OCI-LY1 (cell line): ENCODE measurements around the gene ELMO1.

Source experiments
- H2AFZ ChIP-seq: fragments of 200-600 bp; sonication (generic), shearing (Covaris generic); 2 replicates; pipeline ENCODE4 v1.6.0; 2014; ENCODE audit warnings: antibody characterized with exemption, mild to moderate bottlenecking, low read length
- H3F3A ChIP-seq: fragments of 200-600 bp; sonication (generic), shearing (Covaris generic); 2 replicates; pipeline ENCODE4 v1.6.0; 2014; ENCODE audit warnings: mild to moderate bottlenecking, antibody characterized with exemption, low read length, moderate library complexity; ENCODE audit not compliant: insufficient read depth
- H3K27ac ChIP-seq: fragments of 200-600 bp; sonication (generic); 2 replicates; pipeline ENCODE4 v1.5.1; 2014; ENCODE audit warnings: low read length, mixed run types, mild to moderate bottlenecking, low read depth; ENCODE audit not compliant: poor library complexity, severe bottlenecking
- H3K27me3 ChIP-seq: fragments of 200-600 bp; sonication (generic); 2 replicates; pipeline ENCODE4 v1.6.0; 2014; ENCODE audit warnings: antibody characterized with exemption, mild to moderate bottlenecking, low read length, moderate library complexity; ENCODE audit not compliant: insufficient read depth
- H3K36me3 ChIP-seq: fragments of 200-600 bp; sonication (generic); 2 replicates; pipeline ENCODE4 v1.6.1; 2014; ENCODE audit warnings: mild to moderate bottlenecking, antibody characterized with exemption, low read length, moderate library complexity, mixed read lengths; ENCODE audit not compliant: insufficient read depth
- H3K4me1 ChIP-seq: fragments of 200-600 bp; sonication (generic); 2 replicates; pipeline ENCODE4 v1.5.1; 2014; ENCODE audit warnings: mild to moderate bottlenecking, low read length, moderate library complexity; ENCODE audit not compliant: insufficient read depth, severe bottlenecking
- H3K4me2 ChIP-seq: fragments of 200-600 bp; sonication (generic), shearing (Covaris generic); 2 replicates; pipeline ENCODE4 v1.6.1; 2014; ENCODE audit warnings: low read length
- H3K4me3 ChIP-seq: fragments of 200-600 bp; sonication (generic); 2 replicates; pipeline ENCODE4 v1.5.1; 2014; ENCODE audit warnings: low read length, low read depth, mild to moderate bottlenecking, mixed read lengths; ENCODE audit not compliant: poor library complexity, severe bottlenecking
- H3K79me2 ChIP-seq: fragments of 200-600 bp; shearing (Covaris generic); 2 replicates; pipeline ENCODE4 v1.6.1; 2016; ENCODE audit warnings: mixed run types, low read length, mixed read lengths; ENCODE audit not compliant: insufficient read depth
- H3K9ac ChIP-seq: fragments of 200-600 bp; sonication (generic), shearing (Covaris generic); 2 replicates; pipeline ENCODE4 v1.6.1; 2014; ENCODE audit warnings: mild to moderate bottlenecking, low read length, mixed read lengths
- H3K9me2 ChIP-seq: fragments of 200-600 bp; sonication (generic), shearing (Covaris generic); 2 replicates; pipeline ENCODE4 v1.6.1; 2014; ENCODE audit warnings: low read depth, mild to moderate bottlenecking, low read length, mixed read lengths
- H3K9me3 ChIP-seq: fragments of 200-600 bp; shearing (Covaris generic); 2 replicates; pipeline ENCODE4 v1.6.1; 2014; ENCODE audit warnings: low read length, mixed read lengths
- H4K20me1 ChIP-seq: fragments of 200-600 bp; sonication (generic), shearing (Covaris generic); 2 replicates; pipeline ENCODE4 v1.6.0; 2016; ENCODE audit warnings: mild to moderate bottlenecking, low read length; ENCODE audit not compliant: insufficient read depth
- EZH2 ChIP-seq: fragments of 200-600 bp; sonication (generic), shearing (Covaris generic); IDR thresholded peaks from 2 replicates; pipeline ENCODE4 v1.8.0; 2017; ENCODE audit warnings: borderline replicate concordance, mixed run types, mild to moderate bottlenecking, antibody characterized with exemption, low read length, moderate library complexity, mixed read lengths
- TF ChIP-seq, protein P1 (sequence below): fragments of 200-600 bp; sonication (generic), shearing (Covaris generic); IDR thresholded peaks from 2 replicates; pipeline ENCODE4 v1.5.1; 2017; ENCODE audit warnings: mild to moderate bottlenecking, antibody characterized with exemption, low read length, moderate library complexity, mixed read lengths

ELMO1 gene

GRCh38 chr7:37047260-37047659 lies 401.4 kb downstream of the ELMO1 start:
- no peaks in the 10 kb centered on the region for H3K9me3 ChIP-seq
- TF ChIP-seq, protein P1, sequence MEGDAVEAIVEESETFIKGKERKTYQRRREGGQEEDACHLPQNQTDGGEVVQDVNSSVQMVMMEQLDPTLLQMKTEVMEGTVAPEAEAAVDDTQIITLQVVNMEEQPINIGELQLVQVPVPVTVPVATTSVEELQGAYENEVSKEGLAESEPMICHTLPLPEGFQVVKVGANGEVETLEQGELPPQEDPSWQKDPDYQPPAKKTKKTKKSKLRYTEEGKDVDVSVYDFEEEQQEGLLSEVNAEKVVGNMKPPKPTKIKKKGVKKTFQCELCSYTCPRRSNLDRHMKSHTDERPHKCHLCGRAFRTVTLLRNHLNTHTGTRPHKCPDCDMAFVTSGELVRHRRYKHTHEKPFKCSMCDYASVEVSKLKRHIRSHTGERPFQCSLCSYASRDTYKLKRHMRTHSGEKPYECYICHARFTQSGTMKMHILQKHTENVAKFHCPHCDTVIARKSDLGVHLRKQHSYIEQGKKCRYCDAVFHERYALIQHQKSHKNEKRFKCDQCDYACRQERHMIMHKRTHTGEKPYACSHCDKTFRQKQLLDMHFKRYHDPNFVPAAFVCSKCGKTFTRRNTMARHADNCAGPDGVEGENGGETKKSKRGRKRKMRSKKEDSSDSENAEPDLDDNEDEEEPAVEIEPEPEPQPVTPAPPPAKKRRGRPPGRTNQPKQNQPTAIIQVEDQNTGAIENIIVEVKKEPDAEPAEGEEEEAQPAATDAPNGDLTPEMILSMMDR = no peak
- TF ChIP-seq EZH2 = no peak
- no peaks in the 10 kb centered on the region for H3K27me3 ChIP-seq
- H3K4me3 ChIP-seq = no peak overlapping the region
- no peaks in the 10 kb centered on the region for H4K20me1 ChIP-seq
- H3K9me2 ChIP-seq = no peaks in the 10 kb centered on the region
- no peak overlapping the region for H3K27ac ChIP-seq
- no peak overlapping the region for H2AFZ ChIP-seq
- no peaks in the 10 kb centered on the region for H3K79me2 ChIP-seq
- H3F3A ChIP-seq = no peaks in the 10 kb centered on the region
- no peaks in the 10 kb centered on the region for H3K4me1 ChIP-seq
- H3K36me3 ChIP-seq = peaks cover 11% of the 10 kb centered on the region; the same call in 1 of the 2 replicates
- no peak overlapping the region for H3K9ac ChIP-seq
- no peak overlapping the region for H3K4me2 ChIP-seq

GRCh38 chr7:37046531-37047079 lies 402.1 kb downstream of the ELMO1 start:
- Histone ChIP-seq H3K4me2 (no peak overlapping the region), H3K9me3 (no peaks in the 10 kb centered on the region), H3K79me2 (no peaks in the 10 kb centered on the region), H3K27ac (no peak overlapping the region), H2AFZ (no peak overlapping the region), H3K36me3 (peaks cover 11% of the 10 kb centered on the region; the same call in 1 of the 2 replicates), H3K9ac (no peak overlapping the region), H4K20me1 (no peaks in the 10 kb centered on the region), H3K4me3 (no peak overlapping the region), H3K9me2 (no peaks in the 10 kb centered on the region), H3F3A (no peaks in the 10 kb centered on the region), H3K27me3 (no peaks in the 10 kb centered on the region), H3K4me1 (no peaks in the 10 kb centered on the region)
- TF ChIP-seq, protein P1 = no peak
- no peak for TF ChIP-seq EZH2

DNA sequence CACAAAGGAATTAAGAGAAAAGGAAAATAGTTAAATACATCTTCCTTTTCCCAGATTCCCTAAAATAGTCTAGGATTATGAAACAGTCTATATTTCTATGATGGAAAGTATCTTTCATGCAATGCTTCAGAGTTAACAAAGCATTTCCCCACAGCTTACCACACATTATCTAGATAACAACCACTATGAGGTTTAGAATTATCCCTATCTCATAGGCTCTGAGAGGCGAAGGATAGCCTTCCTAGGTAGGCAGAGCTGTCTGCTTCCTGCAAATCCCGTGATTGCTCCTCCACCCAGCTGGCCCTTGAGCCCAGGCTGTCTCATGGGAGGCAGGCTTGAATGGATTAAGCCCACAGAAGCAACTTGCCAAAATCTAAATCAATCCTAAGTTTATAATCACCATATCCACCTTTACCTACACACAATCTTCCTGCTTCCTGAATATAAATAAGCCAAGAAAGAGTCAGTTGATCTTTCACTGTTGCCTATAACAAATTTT lies 402.9 kb downstream of the ELMO1 start:
- Histone ChIP-seq H3K9me3 (no peaks in the 10 kb centered on the region), H4K20me1 (no peaks in the 10 kb centered on the region), H3K27me3 (no peaks in the 10 kb centered on the region), H3K4me3 (no peak overlapping the region), H2AFZ (no peak overlapping the region), H3K4me1 (no peaks in the 10 kb centered on the region), H3K79me2 (no peaks in the 10 kb centered on the region), H3K9me2 (no peaks in the 10 kb centered on the region), H3K36me3 (peaks cover 11% of the 10 kb centered on the region; the same call in 1 of the 2 replicates), H3K9ac (no peak overlapping the region), H3F3A (no peaks in the 10 kb centered on the region), H3K27ac (no peak overlapping the region), H3K4me2 (no peak overlapping the region)
- TF ChIP-seq EZH2 = no peak
- TF ChIP-seq, protein P1 = no peak
